OCI-LY7 (cell line): ENCODE measurements around the gene NCKAP1. TPM values are rescaled to one million over a fixed set of nuclear protein-coding genes. Genes with fewer than 3 reads are reported as not detected.

Experiments
- BruUV-seq: library from RNA; stranded (reverse); fragments of 400-500 nt; replicated peaks from 2 replicates; lab custom pipeline; 2021; lab: Mats Ljungman, UMichigan
- CTCF ChIA-PET: fragments of 300-600 bp; sonication (Branson Sonifier 250); formaldehyde crosslinking; loops from one replicate; lab custom pipeline; 2022; ENCODE audit warnings: antibody characterized with exemption; ENCODE audit not compliant: unreplicated experiment; lab: Charles Lee
- POLR2A ChIA-PET: fragments of 300-600 bp; sonication (Branson Sonifier 250); formaldehyde crosslinking; loops from one replicate; lab custom pipeline; 2022; ENCODE audit warnings: antibody characterized with exemption; lab: Charles Lee
- DNase-seq: peaks from one replicate; pipeline ENCODE4 v3.0.0-alpha.2; 2015; ENCODE audit warnings: low spot score
- H2AFZ ChIP-seq: fragments of 200-600 bp; sonication (generic), shearing (Covaris generic); 2 replicates; pipeline ENCODE4 v1.6.1; 2014; ENCODE audit warnings: mild to moderate bottlenecking, antibody characterized with exemption, low read length, moderate library complexity
- H3K27ac ChIP-seq: fragments of 200-600 bp; sonication (generic); 2 replicates; pipeline ENCODE4 v1.5.1; 2014; ENCODE audit warnings: mixed run types, low read depth, mild to moderate bottlenecking, moderate library complexity, low read length, inconsistent platforms; ENCODE audit not compliant: poor library complexity, severe bottlenecking
- H3K36me3 ChIP-seq: fragments of 200-600 bp; sonication (generic); 2 replicates; pipeline ENCODE4 v1.6.1; 2014; ENCODE audit warnings: mild to moderate bottlenecking, antibody characterized with exemption, low read length, moderate library complexity, mixed read lengths; ENCODE audit not compliant: insufficient read depth
- H3K4me1 ChIP-seq: fragments of 200-600 bp; sonication (generic); 2 replicates; pipeline ENCODE4 v1.5.1; 2014; ENCODE audit warnings: mild to moderate bottlenecking, low read length; ENCODE audit not compliant: insufficient read depth, poor library complexity, severe bottlenecking
- H3K4me2 ChIP-seq: fragments of 200-600 bp; sonication (generic); 2 replicates; pipeline ENCODE4 v1.6.1; 2014; ENCODE audit warnings: mild to moderate bottlenecking, low read length
- H3K4me3 ChIP-seq: fragments of 200-600 bp; sonication (generic); 2 replicates; pipeline ENCODE4 v1.5.1; 2014; ENCODE audit warnings: mild to moderate bottlenecking, low read depth, low read length; ENCODE audit not compliant: poor library complexity, severe bottlenecking
- H3K79me2 ChIP-seq: fragments of 200-600 bp; sonication (generic); 2 replicates; pipeline ENCODE4 v1.6.1; 2016; ENCODE audit warnings: low read depth, mild to moderate bottlenecking, low read length, moderate library complexity, mixed read lengths; ENCODE audit not compliant: insufficient read depth
- H3K9me2 ChIP-seq: fragments of 200-600 bp; sonication (generic); 2 replicates; pipeline ENCODE4 v1.6.1; 2016; ENCODE audit warnings: mild to moderate bottlenecking, low read length, mixed read lengths; ENCODE audit not compliant: insufficient read depth
- H3K9me3 ChIP-seq: fragments of 200-600 bp; sonication (generic); 2 replicates; pipeline ENCODE4 v1.6.1; 2014; ENCODE audit warnings: mild to moderate bottlenecking, mixed run types, low read length, mixed read lengths
- H4K20me1 ChIP-seq: fragments of 200-600 bp; sonication (generic); 2 replicates; pipeline ENCODE4 v1.6.1; 2014; ENCODE audit warnings: mild to moderate bottlenecking, antibody characterized with exemption, low read length, moderate library complexity, mixed read lengths; ENCODE audit not compliant: insufficient read depth
- EZH2phosphoT487 ChIP-seq: fragments of 200-600 bp; sonication (generic); IDR thresholded peaks from 2 replicates; pipeline ENCODE4 v1.6.1; 2018; ENCODE audit warnings: low read depth, borderline replicate concordance, mild to moderate bottlenecking, mixed run types, antibody characterized with exemption, low read length, moderate library complexity, mixed read lengths
- intact Hi-C: fragments of 100-400 bp; cut with micrococcal nuclease; formaldehyde crosslinking; loops from one replicate; pipeline ENCODE4 v1.10.0; 2022; ENCODE audit not compliant: unreplicated experiment
- total RNA-seq, 2 experiments: library from RNA; depleted of rRNA in 1 of 2; stranded (reverse); fragments of >200 nt in 1 of 2; shearing (Covaris generic) in 1 of 2; gene quantifications; 2 replicates each; pipeline ENCODE4 v1.2.3, GENCODE V29; 2014 to 2022
- TF ChIP-seq, protein P1 (sequence below): fragments of 200-600 bp; sonication (generic); conservative IDR thresholded peaks from 2 replicates; pipeline ENCODE4 v1.5.1; 2014; ENCODE audit warnings: mild to moderate bottlenecking, antibody characterized with exemption, low read length, moderate library complexity, mixed read lengths

Gene NCKAP1
- total RNA-seq, 2 experiments from 2014 or later: 0.06 to 0.55 TPM

DNA sequence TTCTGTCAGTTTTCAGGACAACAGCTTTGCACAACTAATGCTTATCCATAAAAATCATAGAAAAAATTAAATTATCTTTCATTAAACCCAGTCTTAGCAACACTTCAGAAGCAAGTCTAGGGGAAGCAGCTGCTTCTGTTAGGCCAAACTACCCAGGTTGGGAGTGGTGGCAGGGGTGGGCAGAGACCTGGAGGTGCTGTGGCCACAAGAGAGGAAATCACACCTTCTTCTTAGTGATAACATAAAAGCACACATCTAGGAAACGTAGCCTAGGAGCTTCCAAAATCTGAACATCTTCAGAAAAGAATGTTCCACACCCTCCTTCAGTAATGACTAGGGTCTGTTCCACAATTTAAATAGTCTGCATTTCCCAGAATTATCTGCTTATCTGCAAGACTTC, 139.5 kb downstream of the NCKAP1 start:
- BruUV-seq: no TSS peak
- POLR2A ChIA-PET: interaction anchor here (1.0 to 1.7 kb wide), 2 partner anchors 15 to 37 kb away, joined by 4 to 7 read pairs; no protein-coding TSS in a partner anchor
- Histone ChIP-seq H3K9me3 (no peaks in the 10 kb centered on the region; the same call in 1 of the 2 replicates), H3K79me2 (no peaks in the 10 kb centered on the region), H4K20me1 (no peaks in the 10 kb centered on the region), H3K36me3 (no peaks in the 10 kb centered on the region), H3K4me3 (no peak overlapping the region), H3K4me1 (no peaks in the 10 kb centered on the region), H3K27ac (no peak overlapping the region), H3K9me2 (no peaks in the 10 kb centered on the region), H3K4me2 (no peak overlapping the region), H2AFZ (peak overlapping the region; percentile 56; the same call in 1 of the 2 replicates)
- intact Hi-C loops: no loop called here
- CTCF ChIA-PET: no interaction called here
- no peak for DNase-seq
- TF ChIP-seq EZH2phosphoT487: no peak
- TF ChIP-seq, protein P1, sequence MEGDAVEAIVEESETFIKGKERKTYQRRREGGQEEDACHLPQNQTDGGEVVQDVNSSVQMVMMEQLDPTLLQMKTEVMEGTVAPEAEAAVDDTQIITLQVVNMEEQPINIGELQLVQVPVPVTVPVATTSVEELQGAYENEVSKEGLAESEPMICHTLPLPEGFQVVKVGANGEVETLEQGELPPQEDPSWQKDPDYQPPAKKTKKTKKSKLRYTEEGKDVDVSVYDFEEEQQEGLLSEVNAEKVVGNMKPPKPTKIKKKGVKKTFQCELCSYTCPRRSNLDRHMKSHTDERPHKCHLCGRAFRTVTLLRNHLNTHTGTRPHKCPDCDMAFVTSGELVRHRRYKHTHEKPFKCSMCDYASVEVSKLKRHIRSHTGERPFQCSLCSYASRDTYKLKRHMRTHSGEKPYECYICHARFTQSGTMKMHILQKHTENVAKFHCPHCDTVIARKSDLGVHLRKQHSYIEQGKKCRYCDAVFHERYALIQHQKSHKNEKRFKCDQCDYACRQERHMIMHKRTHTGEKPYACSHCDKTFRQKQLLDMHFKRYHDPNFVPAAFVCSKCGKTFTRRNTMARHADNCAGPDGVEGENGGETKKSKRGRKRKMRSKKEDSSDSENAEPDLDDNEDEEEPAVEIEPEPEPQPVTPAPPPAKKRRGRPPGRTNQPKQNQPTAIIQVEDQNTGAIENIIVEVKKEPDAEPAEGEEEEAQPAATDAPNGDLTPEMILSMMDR: no peak

DNA sequence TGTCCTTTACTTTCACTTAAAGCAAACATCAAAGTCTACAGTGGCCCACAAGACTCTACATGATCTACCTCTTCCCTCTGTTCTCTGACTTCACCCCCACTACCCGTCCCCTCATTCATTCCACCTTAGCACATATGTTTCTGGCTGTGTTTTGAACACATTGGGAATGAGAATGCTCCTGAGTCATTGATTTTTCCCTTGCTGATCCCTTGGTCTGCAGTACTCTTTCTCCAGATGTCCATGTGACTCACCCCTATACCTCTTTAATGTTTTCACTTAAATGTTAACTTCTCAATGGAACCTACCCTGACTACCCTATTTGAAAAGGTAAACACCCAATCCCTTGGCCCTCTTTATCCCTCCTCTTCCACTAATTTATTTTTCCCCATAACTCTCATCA, 141.1 kb downstream of the NCKAP1 start:
- Histone ChIP-seq H3K4me3 (no peak overlapping the region), H3K36me3 (no peaks in the 10 kb centered on the region), H3K9me2 (no peaks in the 10 kb centered on the region), H4K20me1 (no peaks in the 10 kb centered on the region), H3K4me1 (no peaks in the 10 kb centered on the region), H3K9me3 (no peaks in the 10 kb centered on the region; the same call in 1 of the 2 replicates), H3K79me2 (no peaks in the 10 kb centered on the region), H3K27ac (no peak overlapping the region), H3K4me2 (no peak overlapping the region), H2AFZ (no peak overlapping the region)
- no peak for DNase-seq
- intact Hi-C loops: no loop called here
- POLR2A ChIA-PET: no interaction called here
- no peak for TF ChIP-seq EZH2phosphoT487
- TF ChIP-seq, protein P1: no peak
- CTCF ChIA-PET: no interaction called here
- BruUV-seq: no TSS peak

DNA sequence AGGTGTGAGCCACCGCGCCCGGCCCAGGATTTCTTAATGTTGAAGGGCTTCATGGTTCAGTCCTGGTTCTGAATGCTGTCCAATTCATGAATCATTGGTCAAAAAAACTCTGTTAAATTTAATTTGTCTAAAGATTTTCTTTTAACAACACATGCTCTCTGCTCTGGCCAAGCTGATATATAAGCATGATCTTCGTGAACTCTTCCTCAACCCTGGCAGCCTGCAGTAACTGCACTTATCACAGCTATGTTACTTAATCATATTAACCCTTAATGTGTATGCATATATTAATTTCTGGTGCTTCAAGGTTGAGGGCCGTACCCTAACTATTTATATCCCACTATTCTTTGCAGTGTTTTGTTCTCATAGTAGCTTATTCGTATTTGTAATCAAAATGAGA, 142.5 kb downstream of the NCKAP1 start:
- no peaks in the 10 kb centered on the region for H4K20me1 ChIP-seq
- TF ChIP-seq EZH2phosphoT487: no peak
- TF ChIP-seq, protein P1: no peak
- no peaks in the 10 kb centered on the region for H3K4me1 ChIP-seq
- no peak for DNase-seq
- H3K36me3 ChIP-seq: no peaks in the 10 kb centered on the region
- ChIA-PET POLR2A (interaction anchor here (0.6 to 1.1 kb wide), 3 partner anchors 16 to 54 kb away, joined by 3 to 4 read pairs (median 3); no protein-coding TSS in a partner anchor), CTCF (no interaction called here)
- no peaks in the 10 kb centered on the region for H3K9me2 ChIP-seq
- H3K4me2 ChIP-seq: no peak overlapping the region
- BruUV-seq: no TSS peak
- no peak overlapping the region for H2AFZ ChIP-seq
- no peaks in the 10 kb centered on the region for H3K79me2 ChIP-seq
- no peaks in the 10 kb centered on the region; the same call in 1 of the 2 replicates for H3K9me3 ChIP-seq
- no peak overlapping the region for H3K4me3 ChIP-seq
- H3K27ac ChIP-seq: no peak overlapping the region
- intact Hi-C loops: no loop called here
